Measurements from ENCODE around the gene MRPL1. TPM values are rescaled to one million over a fixed set of nuclear protein-coding genes. Genes with fewer than 3 reads are reported as not detected.
A peak's percentile ranks its signal among the peaks of the same experiment; 100 is the strongest.
"Not testable (repeated sequence)": the region's sequence is repeated elsewhere in the genome, so short reads cannot be mapped to it uniquely, and the experiment has no call there.

MRPL1 gene
- total RNA-seq, 1 donor, result 23.2 TPM

DNA sequence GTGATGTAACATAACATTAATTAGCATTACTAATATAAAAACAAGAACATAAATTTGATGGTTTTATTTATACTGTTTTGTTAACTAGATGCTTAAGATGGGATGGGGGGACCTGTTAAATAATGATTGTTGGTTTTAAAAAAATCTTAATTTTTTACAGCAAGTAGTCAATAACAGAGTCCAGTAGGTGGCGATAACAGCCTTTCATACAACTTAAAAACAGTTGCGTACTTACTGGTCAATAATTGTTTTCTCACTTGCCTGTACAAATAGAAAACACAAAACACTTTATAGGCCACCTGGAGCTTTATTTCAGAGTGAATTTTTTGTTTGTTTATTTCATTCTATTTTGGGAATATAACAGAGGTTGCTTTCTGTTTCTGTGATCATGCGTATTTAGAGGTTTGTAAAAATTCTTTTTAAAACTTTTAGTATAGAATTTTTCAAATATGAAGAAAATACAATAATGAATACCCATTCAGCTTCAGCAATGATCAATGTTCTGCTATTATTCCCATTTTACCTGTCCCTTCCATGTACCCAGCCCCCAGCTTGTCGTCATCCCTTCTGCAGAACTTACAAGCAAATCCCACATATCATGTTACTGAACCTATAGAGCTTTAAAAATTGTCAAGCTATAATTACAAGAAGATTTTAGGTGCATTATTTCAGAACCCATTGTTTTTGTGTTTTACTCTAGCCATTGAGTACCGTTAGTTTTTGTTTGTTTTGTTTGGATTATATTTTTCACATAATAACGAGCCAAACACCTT is 97.1 kb downstream of the MRPL1 start:
- Histone ChIP-seq H3K4me2 (ENCODE audit: insufficient read depth, low read length) (peak overlapping the region; percentile 58), H3K27ac (ENCODE audit: low read depth, low read length) (no peak overlapping the region), H3K4me1 (ENCODE audit: insufficient read depth, low read length) (no peaks in the 10 kb centered on the region), H2AFZ (ENCODE audit: low read length) (no peak overlapping the region), H4K20me1 (ENCODE audit: insufficient read depth, low read length) (no peaks in the 10 kb centered on the region), H3K9me3 (ENCODE audit: low read depth, low read length) (no peaks in the 10 kb centered on the region), H3K27me3 (ENCODE audit: insufficient read depth, low read length) (no peaks in the 10 kb centered on the region), H3K79me2 (ENCODE audit: insufficient read depth, low read length) (no peaks in the 10 kb centered on the region), H3K36me3 (ENCODE audit: insufficient read depth, low read length) (peaks cover 3% of the 10 kb centered on the region), H3K4me3 (ENCODE audit: insufficient read depth, low read length) (no peak overlapping the region)
- DNase-seq (ENCODE audit: insufficient read length, low spot score, missing footprints), result no peak
- peak; percentile 70 for TF ChIP-seq CTCF (IDR thresholded peaks at IDR 0.05; ENCODE audit: extremely low read depth, low read depth, low read length)

DNA sequence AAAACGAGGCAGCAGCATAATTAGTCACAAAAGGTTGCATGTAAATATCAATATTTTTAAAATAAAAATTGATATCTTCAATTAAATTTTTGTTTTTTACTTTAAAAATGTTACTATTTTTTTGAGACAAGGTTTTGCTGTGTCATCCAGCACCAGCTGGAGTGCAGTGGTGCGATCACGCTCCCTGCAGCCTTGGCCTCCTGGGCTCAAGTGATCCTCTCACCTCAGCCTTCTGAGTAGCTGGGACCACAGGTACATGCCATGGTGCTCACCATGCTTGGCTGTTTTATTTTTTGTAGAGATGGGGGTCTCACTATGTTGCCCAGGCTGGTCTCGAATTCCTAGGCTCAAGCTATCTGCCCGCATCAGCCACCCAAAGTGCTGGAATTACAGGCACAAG is 97.7 kb downstream of the MRPL1 start:
- no peaks in the 10 kb centered on the region for H3K36me3 ChIP-seq (ENCODE audit: insufficient read depth, low read length)
- no peaks in the 10 kb centered on the region for H3K27me3 ChIP-seq (ENCODE audit: insufficient read depth, low read length)
- no peak overlapping the region for H3K4me3 ChIP-seq (ENCODE audit: insufficient read depth, low read length)
- no peak for DNase-seq (ENCODE audit: insufficient read length, low spot score, missing footprints)
- H4K20me1 ChIP-seq (ENCODE audit: insufficient read depth, low read length), result no peaks in the 10 kb centered on the region
- no peaks in the 10 kb centered on the region for H3K79me2 ChIP-seq (ENCODE audit: insufficient read depth, low read length)
- no peak overlapping the region for H2AFZ ChIP-seq (ENCODE audit: low read length)
- H3K9me3 ChIP-seq (ENCODE audit: low read depth, low read length), result no peaks in the 10 kb centered on the region
- no peak overlapping the region for H3K4me2 ChIP-seq (ENCODE audit: insufficient read depth, low read length)
- no peak overlapping the region for H3K27ac ChIP-seq (ENCODE audit: low read depth, low read length)
- no peaks in the 10 kb centered on the region for H3K4me1 ChIP-seq (ENCODE audit: insufficient read depth, low read length)
- TF ChIP-seq CTCF (IDR thresholded peaks at IDR 0.05; ENCODE audit: extremely low read depth, low read depth, low read length), result no peak

DNA sequence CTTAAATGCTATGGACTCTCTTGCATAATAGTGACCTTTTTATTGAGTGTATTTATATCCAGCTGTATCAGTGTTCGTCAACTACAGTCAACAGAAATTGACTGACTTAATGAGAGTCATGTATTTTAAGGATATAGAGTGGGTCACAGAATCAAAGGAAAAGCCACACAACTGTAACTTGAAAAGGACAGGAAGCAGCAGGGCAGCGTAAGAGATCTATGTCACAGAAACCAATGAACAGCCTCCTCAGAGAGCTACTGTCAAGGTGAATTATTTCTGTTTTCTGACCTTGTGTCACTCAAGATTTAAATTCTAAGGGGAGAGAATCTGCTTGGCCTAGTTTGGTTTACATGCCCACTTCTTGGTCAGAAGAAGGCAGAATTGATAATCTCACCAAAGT is 100.4 kb downstream of the MRPL1 start:
- no peaks in the 10 kb centered on the region for H3K79me2 ChIP-seq (ENCODE audit: insufficient read depth, low read length)
- no peak overlapping the region for H3K4me2 ChIP-seq (ENCODE audit: insufficient read depth, low read length)
- H4K20me1 ChIP-seq (ENCODE audit: insufficient read depth, low read length), result no peaks in the 10 kb centered on the region
- no peak overlapping the region for H2AFZ ChIP-seq (ENCODE audit: low read length)
- no peak overlapping the region for H3K27ac ChIP-seq (ENCODE audit: low read depth, low read length)
- H3K4me3 ChIP-seq (ENCODE audit: insufficient read depth, low read length), result no peak overlapping the region
- H3K27me3 ChIP-seq (ENCODE audit: insufficient read depth, low read length), result no peaks in the 10 kb centered on the region
- DNase-seq (ENCODE audit: insufficient read length, low spot score, missing footprints), result no peak
- TF ChIP-seq CTCF (IDR thresholded peaks at IDR 0.05; ENCODE audit: extremely low read depth, low read depth, low read length), result no peak
- no peaks in the 10 kb centered on the region for H3K9me3 ChIP-seq (ENCODE audit: low read depth, low read length)
- H3K4me1 ChIP-seq (ENCODE audit: insufficient read depth, low read length), result no peaks in the 10 kb centered on the region
- H3K36me3 ChIP-seq (ENCODE audit: insufficient read depth, low read length), result no peaks in the 10 kb centered on the region

- H4K20me1 ChIP-seq (ENCODE audit: insufficient read depth, low read length); H3K36me3 ChIP-seq (ENCODE audit: insufficient read depth, low read length); H3K9me3 ChIP-seq (ENCODE audit: low read depth, low read length); H2AFZ ChIP-seq (ENCODE audit: low read length); DNase-seq (ENCODE audit: insufficient read length, low spot score, missing footprints); H3K4me1 ChIP-seq (ENCODE audit: insufficient read depth, low read length); H3K27ac ChIP-seq (ENCODE audit: low read depth, low read length); H3K27me3 ChIP-seq (ENCODE audit: insufficient read depth, low read length); H3K79me2 ChIP-seq (ENCODE audit: insufficient read depth, low read length); H3K4me2 ChIP-seq (ENCODE audit: insufficient read depth, low read length); H3K4me3 ChIP-seq (ENCODE audit: insufficient read depth, low read length): not testable (repeated sequence)
Observed at GRCh38 chr4:77973657-77974056, 111.0 kb downstream of the MRPL1 start.

DNA sequence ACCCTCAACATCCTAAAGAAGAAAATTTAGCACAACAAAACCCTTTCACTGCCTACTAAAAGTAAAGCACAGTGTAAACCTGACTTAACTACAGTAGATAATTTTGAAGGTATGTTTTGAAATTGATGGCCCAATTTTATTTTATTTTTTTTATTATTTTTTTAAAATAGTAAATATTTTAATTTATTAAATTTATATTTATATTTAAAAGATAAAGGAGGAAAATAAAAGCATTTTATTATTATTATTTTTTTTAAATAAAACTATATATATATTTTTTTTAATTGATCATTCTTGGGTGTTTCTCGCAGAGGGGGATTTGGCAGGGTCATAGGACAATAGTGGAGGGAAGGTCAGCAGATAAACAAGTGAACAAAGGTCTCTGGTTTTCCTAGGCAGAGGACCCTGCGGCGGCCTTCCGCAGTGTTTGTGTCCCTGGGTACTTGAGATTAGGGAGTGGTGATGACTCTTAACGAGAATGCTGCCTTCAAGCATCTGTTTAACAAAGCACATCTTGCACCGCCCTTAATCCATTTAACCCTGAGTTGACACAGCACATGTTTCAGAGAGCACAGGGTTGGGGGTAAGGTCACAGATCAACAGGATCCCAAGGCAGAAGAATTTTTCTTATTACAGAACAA is 120.4 kb downstream of the MRPL1 start:
- not testable (repeated sequence) for H3K27ac ChIP-seq (ENCODE audit: low read depth, low read length); H2AFZ ChIP-seq (ENCODE audit: low read length); H3K79me2 ChIP-seq (ENCODE audit: insufficient read depth, low read length); H4K20me1 ChIP-seq (ENCODE audit: insufficient read depth, low read length); H3K4me1 ChIP-seq (ENCODE audit: insufficient read depth, low read length); H3K27me3 ChIP-seq (ENCODE audit: insufficient read depth, low read length); H3K9me3 ChIP-seq (ENCODE audit: low read depth, low read length); H3K4me3 ChIP-seq (ENCODE audit: insufficient read depth, low read length); H3K36me3 ChIP-seq (ENCODE audit: insufficient read depth, low read length); H3K4me2 ChIP-seq (ENCODE audit: insufficient read depth, low read length)
- DNase-seq (ENCODE audit: insufficient read length, low spot score, missing footprints), result peak; percentile 18

DNA sequence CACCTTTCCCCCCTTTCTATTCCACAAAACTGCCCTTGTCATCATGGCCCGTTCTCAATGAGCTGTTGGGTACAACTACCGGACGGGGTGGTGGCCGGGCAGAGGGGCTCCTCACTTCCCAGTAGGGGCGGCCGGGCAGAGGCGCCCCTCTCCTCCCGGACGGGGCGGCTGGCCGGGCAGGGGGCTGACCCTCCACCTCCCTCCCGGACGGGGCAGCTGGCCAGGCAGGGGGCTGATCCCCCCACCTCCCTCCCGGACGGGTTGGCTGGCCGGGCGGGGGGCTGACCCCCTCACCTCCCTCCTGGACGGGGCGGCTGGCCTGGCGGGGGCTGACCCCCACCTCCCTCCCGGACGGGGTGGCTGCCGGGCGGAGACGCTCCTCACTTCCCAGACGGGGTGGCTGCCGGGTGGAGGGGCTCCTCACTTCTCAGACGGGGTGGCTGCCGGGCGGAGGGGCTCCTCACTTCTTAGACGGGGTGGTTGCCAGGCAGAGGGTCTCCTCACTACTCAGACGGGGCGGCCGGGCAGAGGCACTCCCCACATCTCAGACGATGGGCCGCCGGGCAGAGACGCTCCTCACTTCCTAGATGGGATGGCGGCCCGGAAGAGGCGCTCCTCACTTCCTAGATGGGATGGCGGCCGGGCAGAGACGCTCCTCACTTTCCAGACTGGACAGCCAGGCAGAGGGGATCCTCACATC is 121.1 kb downstream of the MRPL1 start:
- not testable (repeated sequence) for H3K36me3 ChIP-seq (ENCODE audit: insufficient read depth, low read length); H2AFZ ChIP-seq (ENCODE audit: low read length); DNase-seq (ENCODE audit: insufficient read length, low spot score, missing footprints); H3K4me1 ChIP-seq (ENCODE audit: insufficient read depth, low read length); H4K20me1 ChIP-seq (ENCODE audit: insufficient read depth, low read length); H3K4me3 ChIP-seq (ENCODE audit: insufficient read depth, low read length); H3K27ac ChIP-seq (ENCODE audit: low read depth, low read length); H3K79me2 ChIP-seq (ENCODE audit: insufficient read depth, low read length); H3K9me3 ChIP-seq (ENCODE audit: low read depth, low read length); H3K27me3 ChIP-seq (ENCODE audit: insufficient read depth, low read length); H3K4me2 ChIP-seq (ENCODE audit: insufficient read depth, low read length)

All from osteoblast (primary cell).